ENCODE data around the gene NEK10. TPM values are rescaled to one million over a fixed set of nuclear protein-coding genes. Genes with fewer than 3 reads are reported as not detected.

Gene NEK10
- total RNA-seq, 1 experiment from 2014 or later = 1.7 TPM

DNA sequence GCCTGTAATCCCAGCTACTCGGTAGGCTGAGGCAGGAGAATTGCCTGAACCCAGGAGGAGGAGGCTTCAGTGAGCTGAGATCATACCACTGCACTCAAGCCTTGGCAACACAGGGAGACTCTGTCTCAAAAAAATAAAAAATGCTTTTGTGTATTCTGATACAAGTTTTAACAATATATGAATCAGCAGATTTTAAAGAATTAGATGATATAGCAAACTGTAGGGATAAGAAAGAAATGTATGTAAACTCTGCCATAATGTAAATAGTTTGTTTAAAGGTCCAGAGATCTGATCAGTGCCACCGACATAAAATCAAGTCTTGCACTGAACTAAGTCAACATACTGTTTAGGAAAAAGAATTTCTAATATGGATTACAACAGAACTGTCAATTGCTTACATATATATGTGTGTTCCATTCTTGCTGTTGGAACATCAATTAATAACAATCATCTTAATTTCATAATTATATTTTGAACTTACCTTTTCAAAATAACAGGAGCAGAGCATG, 208.3 kb downstream of the NEK10 start:
- Histone ChIP-seq H3K4me1 (ENCODE audit: insufficient read depth, low read length) (no peaks in the 10 kb centered on the region), H3K9ac (ENCODE audit: low read length) (no peak overlapping the region), H2AFZ (ENCODE audit: low read length) (no peak overlapping the region), H3K79me2 (ENCODE audit: low read length) (no peaks in the 10 kb centered on the region), H4K20me1 (ENCODE audit: low read length) (no peaks in the 10 kb centered on the region), H3K4me2 (ENCODE audit: low read length) (no peak overlapping the region), H3K27me3 (ENCODE audit: low read length) (no peaks in the 10 kb centered on the region), H3K36me3 (ENCODE audit: low read depth, low read length) (no peaks in the 10 kb centered on the region), H3K9me2 (replicated peaks; ENCODE audit: low read length) (no peaks in the 10 kb centered on the region), H3K9me3 (ENCODE audit: low read length) (no peaks in the 10 kb centered on the region), H3F3A (ENCODE audit: low read length, unreplicated experiment) (no peaks in the 10 kb centered on the region), H3K4me3 (ENCODE audit: low read length) (no peak overlapping the region), H3K27ac (ENCODE audit: low read length) (no peak overlapping the region)
- ATAC-seq (no peak), DNase-seq (no peak)
- CTCF ChIA-PET = no interaction called here
- no TSS peak for BruUV-seq (replicated peaks)
- intact Hi-C loops (cut with micrococcal nuclease) = no loop called here
- no peak for TF ChIP-seq EZH2 (IDR thresholded peaks at IDR 0.05; ENCODE audit: low read length, unreplicated experiment)
- TF ChIP-seq, protein P1, sequence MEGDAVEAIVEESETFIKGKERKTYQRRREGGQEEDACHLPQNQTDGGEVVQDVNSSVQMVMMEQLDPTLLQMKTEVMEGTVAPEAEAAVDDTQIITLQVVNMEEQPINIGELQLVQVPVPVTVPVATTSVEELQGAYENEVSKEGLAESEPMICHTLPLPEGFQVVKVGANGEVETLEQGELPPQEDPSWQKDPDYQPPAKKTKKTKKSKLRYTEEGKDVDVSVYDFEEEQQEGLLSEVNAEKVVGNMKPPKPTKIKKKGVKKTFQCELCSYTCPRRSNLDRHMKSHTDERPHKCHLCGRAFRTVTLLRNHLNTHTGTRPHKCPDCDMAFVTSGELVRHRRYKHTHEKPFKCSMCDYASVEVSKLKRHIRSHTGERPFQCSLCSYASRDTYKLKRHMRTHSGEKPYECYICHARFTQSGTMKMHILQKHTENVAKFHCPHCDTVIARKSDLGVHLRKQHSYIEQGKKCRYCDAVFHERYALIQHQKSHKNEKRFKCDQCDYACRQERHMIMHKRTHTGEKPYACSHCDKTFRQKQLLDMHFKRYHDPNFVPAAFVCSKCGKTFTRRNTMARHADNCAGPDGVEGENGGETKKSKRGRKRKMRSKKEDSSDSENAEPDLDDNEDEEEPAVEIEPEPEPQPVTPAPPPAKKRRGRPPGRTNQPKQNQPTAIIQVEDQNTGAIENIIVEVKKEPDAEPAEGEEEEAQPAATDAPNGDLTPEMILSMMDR (conservative IDR thresholded peaks at IDR 0.05; ENCODE audit: low read depth, low read length) = no peak
- no peak for TF ChIP-seq EZH2phosphoT487 (IDR thresholded peaks at IDR 0.05; ENCODE audit: borderline replicate concordance, low read length)
- POLR2A ChIA-PET (ENCODE audit: unreplicated experiment) = no interaction called here

DNA sequence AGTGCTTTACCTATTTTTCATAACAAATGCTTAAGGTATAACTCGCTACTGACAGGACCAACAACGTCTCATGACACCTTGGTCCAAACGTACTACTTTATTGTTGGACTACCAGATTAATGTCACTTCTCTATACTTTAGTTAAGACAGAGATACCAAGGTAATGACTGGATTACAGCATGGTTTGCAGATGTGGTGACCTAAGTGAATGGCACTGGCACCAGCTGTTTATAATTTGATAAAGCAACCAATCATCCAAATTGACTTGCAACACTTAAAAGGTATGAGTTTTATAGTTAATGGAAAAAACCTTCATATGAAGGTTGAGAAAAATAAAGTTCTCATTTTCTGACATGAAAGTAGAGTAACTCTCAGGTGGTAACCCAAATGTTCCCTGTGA, 209.0 kb downstream of the NEK10 start:
- POLR2A ChIA-PET (ENCODE audit: unreplicated experiment) = no interaction called here
- no TSS peak for BruUV-seq (replicated peaks)
- Histone ChIP-seq H2AFZ (ENCODE audit: low read length) (no peak overlapping the region), H3K9ac (ENCODE audit: low read length) (no peak overlapping the region), H3K36me3 (ENCODE audit: low read depth, low read length) (no peaks in the 10 kb centered on the region), H3K4me1 (ENCODE audit: insufficient read depth, low read length) (no peaks in the 10 kb centered on the region), H3K27ac (ENCODE audit: low read length) (no peak overlapping the region), H3K9me3 (ENCODE audit: low read length) (no peaks in the 10 kb centered on the region), H3K79me2 (ENCODE audit: low read length) (no peaks in the 10 kb centered on the region), H3K4me3 (ENCODE audit: low read length) (no peak overlapping the region), H3K27me3 (ENCODE audit: low read length) (no peaks in the 10 kb centered on the region), H3K9me2 (replicated peaks; ENCODE audit: low read length) (no peaks in the 10 kb centered on the region), H3F3A (ENCODE audit: low read length, unreplicated experiment) (no peaks in the 10 kb centered on the region), H3K4me2 (ENCODE audit: low read length) (no peak overlapping the region), H4K20me1 (ENCODE audit: low read length) (no peaks in the 10 kb centered on the region)
- no peak for ATAC-seq
- CTCF ChIA-PET = no interaction called here
- intact Hi-C loops (cut with micrococcal nuclease) = no loop called here
- no peak for DNase-seq
- TF ChIP-seq EZH2phosphoT487 (IDR thresholded peaks at IDR 0.05; ENCODE audit: borderline replicate concordance, low read length) (no peak), EZH2 (IDR thresholded peaks at IDR 0.05; ENCODE audit: low read length, unreplicated experiment) (no peak)
- TF ChIP-seq, protein P1 (conservative IDR thresholded peaks at IDR 0.05; ENCODE audit: low read depth, low read length) = no peak

DNA sequence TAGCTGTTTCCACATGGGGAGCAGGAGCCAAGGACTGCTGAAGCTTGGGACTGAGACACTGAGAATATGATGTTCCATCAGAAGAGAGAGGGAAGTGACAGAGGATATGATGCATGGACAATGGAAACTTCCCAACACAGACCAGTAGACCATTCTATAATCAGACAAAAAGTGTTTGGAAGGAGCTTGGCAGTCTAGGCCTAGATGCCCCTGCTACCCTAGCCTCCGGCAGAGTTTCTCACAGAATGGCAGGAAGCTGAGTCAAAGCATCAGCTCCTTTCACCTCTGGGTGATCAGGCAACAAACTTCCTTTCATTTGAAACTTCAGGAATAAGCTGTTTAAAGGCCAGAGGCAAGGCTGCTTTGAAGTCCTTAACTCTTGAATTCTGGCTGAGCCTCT, 222.0 kb downstream of the NEK10 start:
- Histone ChIP-seq H3K27me3 (ENCODE audit: low read length) (no peaks in the 10 kb centered on the region), H3F3A (ENCODE audit: low read length, unreplicated experiment) (no peaks in the 10 kb centered on the region), H3K36me3 (ENCODE audit: low read depth, low read length) (no peaks in the 10 kb centered on the region), H3K4me2 (ENCODE audit: low read length) (no peak overlapping the region), H4K20me1 (ENCODE audit: low read length) (no peaks in the 10 kb centered on the region), H3K4me3 (ENCODE audit: low read length) (no peak overlapping the region), H2AFZ (ENCODE audit: low read length) (no peak overlapping the region), H3K79me2 (ENCODE audit: low read length) (no peaks in the 10 kb centered on the region), H3K9me2 (replicated peaks; ENCODE audit: low read length) (no peaks in the 10 kb centered on the region), H3K27ac (ENCODE audit: low read length) (no peak overlapping the region), H3K9me3 (ENCODE audit: low read length) (no peaks in the 10 kb centered on the region), H3K9ac (ENCODE audit: low read length) (no peak overlapping the region), H3K4me1 (ENCODE audit: insufficient read depth, low read length) (no peaks in the 10 kb centered on the region)
- intact Hi-C loops (cut with micrococcal nuclease) = no loop called here
- ChIA-PET CTCF (no interaction called here), POLR2A (ENCODE audit: unreplicated experiment) (no interaction called here)
- peak; percentile 56 for DNase-seq
- no TSS peak for BruUV-seq (replicated peaks)
- ATAC-seq = peak; percentile 58; the same call in 1 of the 2 replicates
- TF ChIP-seq EZH2 (IDR thresholded peaks at IDR 0.05; ENCODE audit: low read length, unreplicated experiment) (no peak), EZH2phosphoT487 (IDR thresholded peaks at IDR 0.05; ENCODE audit: borderline replicate concordance, low read length) (no peak)
- TF ChIP-seq, protein P1 (conservative IDR thresholded peaks at IDR 0.05; ENCODE audit: low read depth, low read length) = no peak

Data from PC-3 (cell line).